SK-N-SH treated with all-trans-retinoic acid at 6 μM for 48 hours (cell line): ENCODE results near the gene MX2.

Experiments used
- ATAC-seq: fragments of 200-7000 bp; cut with Tn5 transposase; 3 replicates; pipeline ENCODE4 v1.9.1; 2020; ENCODE audit warnings: mild to moderate bottlenecking, moderate library complexity
- BACH2 ChIP-seq: fragments of 250-450 bp; sonication (Bioruptor Pico); IDR thresholded peaks from 2 replicates; pipeline ENCODE4 v1.9.0; 2021; ENCODE audit warnings: mild to moderate bottlenecking, borderline replicate concordance
- CREB5 ChIP-seq: fragments of 250-450 bp; sonication (Bioruptor Pico); IDR thresholded peaks from 2 replicates; pipeline ENCODE4 v1.5.1; 2020; ENCODE audit warnings: low read depth, mild to moderate bottlenecking, moderate library complexity
- CSDC2 ChIP-seq: fragments of 250-450 bp; sonication (Bioruptor Pico); IDR thresholded peaks from 2 replicates; pipeline ENCODE4 v1.5.0; 2020; ENCODE audit warnings: mild to moderate bottlenecking, moderate library complexity
- CSRNP3 ChIP-seq: fragments of 250-450 bp; sonication (Bioruptor Pico); IDR thresholded peaks from 2 replicates; pipeline ENCODE4 v1.5.1; 2021; ENCODE audit warnings: mild to moderate bottlenecking, moderate library complexity
- ESRRG ChIP-seq: fragments of 250-450 bp; sonication (Bioruptor Pico); IDR thresholded peaks from 2 replicates; pipeline ENCODE4 v1.6.1; 2021; ENCODE audit warnings: mild to moderate bottlenecking
- GLIS3 ChIP-seq: fragments of 250-450 bp; sonication (Bioruptor Pico); IDR thresholded peaks from 2 replicates; pipeline ENCODE4 v1.5.0; 2020; ENCODE audit warnings: mild to moderate bottlenecking, moderate library complexity
- ISL1 ChIP-seq: fragments of 250-450 bp; sonication (Bioruptor Pico); IDR thresholded peaks from 2 replicates; pipeline ENCODE4 v2.1.2; 2022; ENCODE audit warnings: mild to moderate bottlenecking, moderate library complexity
- OSR1 ChIP-seq: fragments of 250-450 bp; sonication (Bioruptor Pico); IDR thresholded peaks from 2 replicates; pipeline ENCODE4 v1.8.0; 2022; ENCODE audit warnings: moderate library complexity, mild to moderate bottlenecking, inconsistent platforms
- PATZ1 ChIP-seq: fragments of 250-450 bp; sonication (Bioruptor Pico); IDR thresholded peaks from 2 replicates; pipeline ENCODE4 v1.8.0; 2020; ENCODE audit warnings: mild to moderate bottlenecking, moderate library complexity, borderline replicate concordance
- POU6F1 ChIP-seq: fragments of 250-450 bp; sonication (Bioruptor Pico); IDR thresholded peaks from 2 replicates; pipeline ENCODE4 v1.8.0; 2021; ENCODE audit warnings: low read depth, mild to moderate bottlenecking, moderate library complexity, borderline replicate concordance
- PPARA ChIP-seq: fragments of 250-450 bp; sonication (Bioruptor Pico); IDR thresholded peaks from 2 replicates; pipeline ENCODE4 v1.5.0; 2020; ENCODE audit warnings: mild to moderate bottlenecking, borderline replicate concordance
- RARB ChIP-seq: fragments of 250-450 bp; sonication (Bioruptor Pico); IDR thresholded peaks from 2 replicates; pipeline ENCODE4 v1.8.0; 2021; ENCODE audit warnings: mild to moderate bottlenecking, moderate library complexity
- SNAI2 ChIP-seq: fragments of 250-450 bp; sonication (Bioruptor Pico); IDR thresholded peaks from 2 replicates; pipeline ENCODE4 v1.5.0; 2020; ENCODE audit warnings: mild to moderate bottlenecking, moderate library complexity
- TCF4 ChIP-seq: fragments of 250-450 bp; sonication (Bioruptor Pico); IDR thresholded peaks from 2 replicates; pipeline ENCODE4 v1.8.0; 2021; ENCODE audit warnings: mild to moderate bottlenecking, moderate library complexity, borderline replicate concordance
- TOX ChIP-seq: fragments of 250-450 bp; sonication (Bioruptor Pico); IDR thresholded peaks from 2 replicates; pipeline ENCODE4 v1.8.0; 2021; ENCODE audit warnings: mild to moderate bottlenecking, moderate library complexity, borderline replicate concordance
- TSHZ2 ChIP-seq: fragments of 250-450 bp; sonication (Bioruptor Pico); IDR thresholded peaks from 2 replicates; pipeline ENCODE4 v1.5.0; 2020; ENCODE audit warnings: mild to moderate bottlenecking, moderate library complexity
- ZC3H10 ChIP-seq: fragments of 250-450 bp; sonication (Bioruptor Pico); IDR thresholded peaks from 2 replicates; pipeline ENCODE4 v1.5.1; 2021; ENCODE audit warnings: mild to moderate bottlenecking, moderate library complexity
- ZFP3 ChIP-seq: fragments of 250-450 bp; sonication (Bioruptor Pico); IDR thresholded peaks from 2 replicates; pipeline ENCODE4 v1.5.0; 2020; ENCODE audit warnings: mild to moderate bottlenecking, moderate library complexity
- ZFP30 ChIP-seq: fragments of 450-650 bp; formaldehyde crosslinking; IDR thresholded peaks from 2 replicates; pipeline ENCODE4 v1.5.0; 2022; ENCODE audit warnings: mild to moderate bottlenecking, moderate library complexity
- ZNF565 ChIP-seq: fragments of 450-650 bp; formaldehyde crosslinking; conservative IDR thresholded peaks from 2 replicates; pipeline ENCODE4 v1.5.0; 2020; ENCODE audit warnings: low read depth, mild to moderate bottlenecking, moderate library complexity
- ZNF8 ChIP-seq: fragments of 450-650 bp; formaldehyde crosslinking; IDR thresholded peaks from 2 replicates; pipeline ENCODE4 v1.5.0; 2020; ENCODE audit warnings: mild to moderate bottlenecking, moderate library complexity

The MX2 gene

GRCh38 chr21:41316200-41317062 lies 45.4 kb upstream of the MX2 start, which contains the start of gene FAM3B:
TSS of gene FAM3B (plus strand) at chr21:41316801. CDS start at chr21:41316880, 79 bp downstream.
- no peak for TF ChIP-seq OSR1 (CRISPR knock-in tag)
- TF ChIP-seq CSRNP3 (CRISPR knock-in tag) = no peak
- no peak for TF ChIP-seq ZFP3 (CRISPR knock-in tag)
- no peak for TF ChIP-seq CREB5
- TF ChIP-seq ZC3H10 (CRISPR knock-in tag) = no peak
- TF ChIP-seq PATZ1 = no peak
- TF ChIP-seq ZNF565 (CRISPR knock-in tag) = no peak
- TF ChIP-seq CSDC2 (CRISPR knock-in tag) = no peak
- no peak for TF ChIP-seq TSHZ2 (CRISPR knock-in tag)
- TF ChIP-seq SNAI2 (CRISPR knock-in tag) = no peak
- no peak for TF ChIP-seq GLIS3 (CRISPR knock-in tag)
- TF ChIP-seq ZNF8 = no peak
- TF ChIP-seq BACH2 (CRISPR knock-in tag) = no peak
- no peak for TF ChIP-seq TCF4 (CRISPR knock-in tag)
- no peak for TF ChIP-seq PPARA (CRISPR knock-in tag)
- ATAC-seq = no peak

GRCh38 chr21:41317063-41317392 lies 44.8 kb upstream of the MX2 start:
- no peak for TF ChIP-seq TOX (CRISPR knock-in tag)
- TF ChIP-seq ZFP30 = no peak
- no peak for TF ChIP-seq TCF4 (CRISPR knock-in tag)
- TF ChIP-seq PPARA (CRISPR knock-in tag) = no peak
- no peak for TF ChIP-seq RARB (CRISPR knock-in tag)
- no peak for TF ChIP-seq ZNF565 (CRISPR knock-in tag)
- TF ChIP-seq ESRRG (CRISPR knock-in tag) = no peak
- TF ChIP-seq POU6F1 (CRISPR knock-in tag) = no peak
- no peak for ATAC-seq

GRCh38 chr21:41317458-41317857 lies 44.4 kb upstream of the MX2 start:
- ATAC-seq = no peak
- TF ChIP-seq BACH2 (CRISPR knock-in tag) (no peak), ZNF8 (no peak), CSDC2 (CRISPR knock-in tag) (no peak), TOX (CRISPR knock-in tag) (no peak), PATZ1 (no peak), GLIS3 (CRISPR knock-in tag) (no peak), RARB (CRISPR knock-in tag) (no peak), CSRNP3 (CRISPR knock-in tag) (no peak), PPARA (CRISPR knock-in tag) (no peak), ZC3H10 (CRISPR knock-in tag) (no peak), ISL1 (CRISPR knock-in tag) (no peak), ZFP3 (CRISPR knock-in tag) (no peak)
